C4-2B (cell line): ENCODE results near the gene C3.
"Not testable (repeated sequence)": the region's sequence is repeated elsewhere in the genome, so short reads cannot be mapped to it uniquely, and the experiment has no call there.

Source experiments
- H3K27ac ChIP-seq: fragments of 450-650 bp; 2 replicates; pipeline ENCODE4 v1.5.1; 2017
- CTCF ChIP-seq: fragments of 450-650 bp; conservative IDR thresholded peaks from 2 replicates; pipeline ENCODE4 v1.5.1; 2017; ENCODE audit warnings: mild to moderate bottlenecking
- ZFX ChIP-seq: fragments of 450-650 bp; IDR thresholded peaks from 2 replicates; pipeline ENCODE4 v1.6.1; 2017

C3 gene

DNA sequence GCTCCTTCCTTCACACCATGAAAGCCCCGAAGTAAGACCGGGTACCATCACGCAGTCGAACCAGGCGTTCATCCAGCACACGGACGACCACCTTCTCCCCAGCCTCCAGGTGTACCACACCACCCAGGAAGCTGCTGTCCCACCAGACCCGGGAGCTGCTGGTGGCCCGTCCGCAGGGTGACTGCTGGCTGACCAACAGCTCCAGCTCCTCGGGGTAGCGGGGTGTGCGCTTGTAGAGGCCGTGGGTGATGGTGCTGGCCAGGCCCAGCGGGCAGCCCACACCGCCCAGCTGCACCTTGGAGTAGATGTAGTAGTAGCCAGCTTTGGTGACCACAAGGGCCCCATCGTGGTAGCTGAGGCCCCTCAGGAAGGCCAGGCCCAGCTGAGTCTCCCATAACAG lies 55.5 kb downstream of the C3 start:
- TF ChIP-seq CTCF, result no peak
- TF ChIP-seq ZFX, result no peak
- no peak overlapping the region for H3K27ac ChIP-seq

DNA sequence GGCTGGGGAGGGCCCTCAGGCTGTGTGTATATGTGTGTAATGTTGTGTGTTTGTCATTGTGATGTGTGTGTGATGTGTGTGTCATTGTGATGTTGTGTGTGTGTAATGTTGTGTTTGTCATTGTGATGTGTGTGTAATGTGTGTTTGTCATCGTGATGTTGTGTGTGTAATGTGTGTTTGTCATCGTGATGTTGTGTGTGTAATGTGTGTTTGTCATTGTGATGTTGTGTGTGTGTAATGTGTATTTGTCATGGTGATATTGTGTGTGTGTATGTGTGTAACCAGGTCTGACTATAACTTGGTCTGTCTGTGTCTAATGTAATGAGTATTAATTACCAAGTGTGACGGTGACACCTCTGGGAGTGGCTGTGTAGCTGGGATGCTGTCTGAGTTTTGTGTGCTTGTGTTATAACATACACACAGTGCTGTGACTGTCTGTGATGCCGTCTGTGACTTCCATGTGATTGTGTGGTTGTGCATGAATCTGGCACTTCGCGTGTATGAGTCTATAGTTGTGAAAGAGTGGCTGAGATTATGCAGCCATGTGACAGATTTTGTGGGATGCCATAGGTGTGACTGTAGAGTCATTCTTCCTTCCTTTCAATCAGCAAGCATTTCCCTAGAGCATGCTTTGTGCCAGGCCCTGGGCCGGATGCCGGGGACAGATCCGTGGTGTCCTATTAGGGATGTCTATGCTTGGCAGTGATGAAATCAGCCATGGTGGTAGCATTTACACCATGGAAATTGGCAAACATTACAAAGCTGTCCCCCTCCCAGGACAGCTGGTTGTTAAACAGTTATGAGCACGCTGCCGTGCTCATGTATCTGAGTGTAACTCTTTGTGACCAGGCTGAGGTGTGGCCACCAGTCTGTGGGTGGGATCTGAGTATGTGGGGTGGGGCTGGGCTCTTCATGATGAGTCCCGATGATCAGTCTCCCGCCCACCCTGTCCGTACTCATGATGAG lies 56.9 kb downstream of the C3 start:
- H3K27ac ChIP-seq, result no peak overlapping the region
- no peak for TF ChIP-seq ZFX

DNA sequence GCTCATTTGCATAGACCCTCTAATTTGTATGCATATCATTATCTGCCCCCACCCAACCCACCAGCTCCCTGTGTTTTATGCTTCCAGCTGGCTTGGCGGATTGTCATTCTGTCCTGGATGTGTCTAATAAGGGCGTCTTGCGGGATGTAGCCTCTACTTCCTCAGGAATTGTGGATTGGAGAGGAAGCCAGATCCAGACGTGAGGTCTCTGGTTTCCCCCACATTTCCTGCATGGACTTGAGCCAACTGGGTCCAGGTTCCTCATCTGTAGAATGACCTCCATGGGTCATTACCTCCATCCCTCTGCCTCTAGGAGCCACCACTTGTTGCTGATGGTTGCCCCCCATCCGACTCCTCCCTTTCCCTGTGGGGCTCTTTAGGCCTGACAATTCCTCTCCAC lies 57.7 kb downstream of the C3 start:
- TF ChIP-seq ZFX (no peak), CTCF (no peak)
- H3K27ac ChIP-seq, result no peak overlapping the region

DNA sequence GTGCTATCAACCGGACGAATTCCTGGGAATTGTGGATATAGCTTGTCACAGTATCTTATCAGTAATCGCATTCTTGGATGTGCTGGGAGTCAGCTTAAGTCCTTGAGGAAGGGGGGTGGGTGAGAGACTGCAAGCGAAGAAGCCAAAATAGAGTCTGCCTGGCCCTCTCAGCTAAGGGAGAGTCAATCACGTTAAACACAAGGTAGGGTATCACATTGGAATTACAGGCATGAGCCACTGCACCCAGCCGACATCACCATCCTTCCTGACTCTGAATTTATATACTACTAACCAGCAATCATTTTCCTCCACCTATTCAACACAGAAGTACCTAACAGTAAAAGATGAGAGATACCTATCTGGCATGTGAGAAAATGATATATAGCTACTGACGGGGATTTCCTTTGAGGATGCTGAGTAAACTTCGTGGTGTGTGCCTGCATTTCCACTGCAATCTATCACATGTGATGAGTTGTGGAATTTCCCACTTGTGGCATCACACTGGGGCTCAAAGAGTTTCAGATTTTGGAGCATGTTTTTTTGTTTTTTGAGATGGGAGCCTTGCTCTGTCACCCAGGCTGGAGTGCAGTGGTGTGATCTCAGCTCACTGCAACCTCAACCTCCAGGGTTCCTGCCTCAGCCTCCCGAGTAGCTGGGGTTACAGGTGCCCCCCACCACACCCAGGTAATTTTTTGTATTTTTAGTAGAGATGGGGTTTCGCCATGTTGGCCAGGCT lies 58.8 kb downstream of the C3 start:
- H3K27ac ChIP-seq, result not testable (repeated sequence)

GRCh38 chr19:6660930-6661329 lies 59.5 kb downstream of the C3 start:
- H3K27ac ChIP-seq, result no peak overlapping the region
- TF ChIP-seq ZFX (no peak), CTCF (no peak)

GRCh38 chr19:6656390-6656789 lies 64.1 kb downstream of the C3 start:
- H3K27ac ChIP-seq, result not testable (repeated sequence)

GRCh38 chr19:6654347-6655310 lies 65.8 kb downstream of the C3 start:
- TF ChIP-seq CTCF (no peak), ZFX (no peak)
- no peak overlapping the region for H3K27ac ChIP-seq

GRCh38 chr19:6652805-6653094 lies 67.7 kb downstream of the C3 start:
- TF ChIP-seq CTCF (no peak), ZFX (no peak)
- H3K27ac ChIP-seq, result no peak overlapping the region
